ENCODE data around the gene TSPAN9.

The TSPAN9 gene

GRCh38 chr12:3170423-3171194 is 93.4 kb downstream of the TSPAN9 start:
- no peak for DNase-seq

GRCh38 chr12:3171195-3171591 is 94.0 kb downstream of the TSPAN9 start:
- no peak for DNase-seq

GRCh38 chr12:3172124-3173007 is 95.2 kb downstream of the TSPAN9 start:
- DNase-seq, result no peak

GRCh38 chr12:3173008-3173553 is 95.9 kb downstream of the TSPAN9 start:
- DNase-seq, result no peak

- DNase-seq, result no peak
These were observed 96.7 kb downstream of the TSPAN9 start for GRCh38 chr12:3173912-3174311.

- DNase-seq, result no peak
These were observed 98.1 kb downstream of the TSPAN9 start for GRCh38 chr12:3175238-3175637.

- DNase-seq, result no peak
These were observed 99.6 kb downstream of the TSPAN9 start for GRCh38 chr12:3176754-3177153.

GRCh38 chr12:3177778-3178425 is 100.7 kb downstream of the TSPAN9 start:
- DNase-seq, result no peak

GRCh38 chr12:3178671-3179313 is 101.6 kb downstream of the TSPAN9 start:
- DNase-seq, result no peak

GRCh38 chr12:3179731-3180130 is 102.6 kb downstream of the TSPAN9 start:
- DNase-seq, result no peak

GRCh38 chr12:3182426-3182825 is 105.2 kb downstream of the TSPAN9 start:
- no peak for DNase-seq

GRCh38 chr12:3184485-3184884 is 107.3 kb downstream of the TSPAN9 start:
- no peak for DNase-seq

GRCh38 chr12:3185260-3185870 is 108.2 kb downstream of the TSPAN9 start:
- DNase-seq, result no peak

- DNase-seq, result no peak
These were observed 109.5 kb downstream of the TSPAN9 start for GRCh38 chr12:3186546-3187215.

- no peak for DNase-seq
These were observed 110.9 kb downstream of the TSPAN9 start for GRCh38 chr12:3187846-3188770.

- no peak for DNase-seq
These were observed 112.1 kb downstream of the TSPAN9 start for GRCh38 chr12:3189282-3189681.

GRCh38 chr12:3190101-3190500 is 112.9 kb downstream of the TSPAN9 start:
- DNase-seq, result no peak

GRCh38 chr12:3191450-3191849 is 114.3 kb downstream of the TSPAN9 start:
- DNase-seq, result no peak

GRCh38 chr12:3192221-3192620 is 115.0 kb downstream of the TSPAN9 start:
- DNase-seq, result no peak

- no peak for DNase-seq
These were observed 116.0 kb downstream of the TSPAN9 start for GRCh38 chr12:3193131-3193530.

- DNase-seq, result no peak
These were observed 116.6 kb downstream of the TSPAN9 start for GRCh38 chr12:3193755-3194154.

All from activated CD4-positive, alpha-beta T cell treated with anti-CD3 and anti-CD28 coated beads for 48 hours (primary cell).